H1 (cell line): ENCODE results near the gene CMKLR1.

Experiments used
- CBX5 ChIP-seq: fragments of 300-800, 300-1000 bp; sonication (generic); IDR thresholded peaks from 2 replicates; pipeline ENCODE4 v1.7.1; 2016; ENCODE audit warnings: antibody characterized with exemption, low read length, low read depth
- CTCF ChIP-seq, 3 experiments: IDR thresholded peaks; 1 replicate in 2 of 3; 2 replicates in 1 of 3; pipeline versions ENCODE4 v1.5.1 to v1.6.1; 2011; ENCODE audit warnings: low read length in 3 of 3, mild to moderate bottlenecking in 3 of 3, inconsistent platforms in 2 of 3, low read depth in 1 of 3, moderate library complexity in 1 of 3; ENCODE audit not compliant: insufficient read depth in 1 of 3; ENCODE audit errors: control extremely low read depth in 1 of 3
- E2F6 ChIP-seq: IDR thresholded peaks from 2 replicates; pipeline ENCODE4 v1.6.1; 2012; ENCODE audit warnings: inconsistent platforms
- EGR1 ChIP-seq: IDR thresholded peaks from 2 replicates; pipeline ENCODE4 v1.6.1; 2011; ENCODE audit warnings: low read depth, low read length, borderline replicate concordance
- EP300 ChIP-seq, 2 experiments: IDR thresholded peaks; 1 replicate in 1 of 2; 2 replicates in 1 of 2; pipeline ENCODE4 v1.6.1; 2011 to 2012; ENCODE audit warnings: low read depth in 2 of 2, low read length in 2 of 2, mild to moderate bottlenecking in 2 of 2, borderline replicate concordance in 1 of 2, inconsistent platforms in 1 of 2, moderate library complexity in 1 of 2
- PHF8 ChIP-seq: fragments of 200-600 bp; sonication (generic); conservative IDR thresholded peaks from 2 replicates; pipeline ENCODE4 v1.7.1; 2012; ENCODE audit warnings: low read depth, mild to moderate bottlenecking, inconsistent platforms, low read length, moderate library complexity
- POLR2A ChIP-seq, 2 experiments: IDR thresholded peaks; 1 replicate in 1 of 2; 2 replicates in 1 of 2; pipeline ENCODE4 v1.6.1; 2011; ENCODE audit warnings: low read depth in 2 of 2, low read length in 2 of 2, mild to moderate bottlenecking in 2 of 2; ENCODE audit errors: control extremely low read depth in 1 of 2
- RBBP5 ChIP-seq: IDR thresholded peaks from 2 replicates; pipeline ENCODE4 v1.7.1; 2012; ENCODE audit warnings: low read depth, mild to moderate bottlenecking, inconsistent platforms, low read length, moderate library complexity, borderline replicate concordance
- TAF1 ChIP-seq: IDR thresholded peaks from 2 replicates; pipeline ENCODE4 v1.6.1; 2011; ENCODE audit warnings: mild to moderate bottlenecking, low read depth, low read length

GRCh38 chr12:108301346-108301745 lies 37.8 kb downstream of the CMKLR1 start:
- TF ChIP-seq EGR1 (no peak), CTCF (IDR thresholded peaks at IDR 0.05; ENCODE audit: control extremely low read depth in 1 of 3, insufficient read depth in 1 of 3, low read depth in 1 of 3, low read length in 3 of 3) (no peak), EP300 (IDR thresholded peaks at IDR 0.05; ENCODE audit: borderline replicate concordance in 1 of 2, low read depth in 2 of 2, low read length in 2 of 2) (no peak), E2F6 (no peak), RBBP5 (no peak), TAF1 (no peak), PHF8 (no peak), POLR2A (IDR thresholded peaks at IDR 0.05; ENCODE audit: control extremely low read depth in 1 of 2, low read depth in 2 of 2, low read length in 2 of 2) (no peak), CBX5 (no peak)
